KBM-7 (cell line): ENCODE measurements around the gene TRIM9.
"Not testable (repeated sequence)": the region's sequence is repeated elsewhere in the genome, so short reads cannot be mapped to it uniquely, and the experiment has no call there.

ENCODE experiments used
- DNase-seq: peaks from one replicate; pipeline ENCODE4 v3.0.0-alpha.2; 2015
- in situ Hi-C: fragments of 300-500 bp; cut with MboI; formaldehyde crosslinking; loops from 2 replicates; pipeline ENCODE4 v1.14.3; 2020; ENCODE audit warnings: low sequenced_read_pairs, low pct_unique_long_range_greater_than_20kb, mixed read lengths

TRIM9 gene

GRCh38 chr14:50946234-50946935 lies 148.5 kb downstream of the TRIM9 start:
- in situ Hi-C loops: no loop called here

DNA sequence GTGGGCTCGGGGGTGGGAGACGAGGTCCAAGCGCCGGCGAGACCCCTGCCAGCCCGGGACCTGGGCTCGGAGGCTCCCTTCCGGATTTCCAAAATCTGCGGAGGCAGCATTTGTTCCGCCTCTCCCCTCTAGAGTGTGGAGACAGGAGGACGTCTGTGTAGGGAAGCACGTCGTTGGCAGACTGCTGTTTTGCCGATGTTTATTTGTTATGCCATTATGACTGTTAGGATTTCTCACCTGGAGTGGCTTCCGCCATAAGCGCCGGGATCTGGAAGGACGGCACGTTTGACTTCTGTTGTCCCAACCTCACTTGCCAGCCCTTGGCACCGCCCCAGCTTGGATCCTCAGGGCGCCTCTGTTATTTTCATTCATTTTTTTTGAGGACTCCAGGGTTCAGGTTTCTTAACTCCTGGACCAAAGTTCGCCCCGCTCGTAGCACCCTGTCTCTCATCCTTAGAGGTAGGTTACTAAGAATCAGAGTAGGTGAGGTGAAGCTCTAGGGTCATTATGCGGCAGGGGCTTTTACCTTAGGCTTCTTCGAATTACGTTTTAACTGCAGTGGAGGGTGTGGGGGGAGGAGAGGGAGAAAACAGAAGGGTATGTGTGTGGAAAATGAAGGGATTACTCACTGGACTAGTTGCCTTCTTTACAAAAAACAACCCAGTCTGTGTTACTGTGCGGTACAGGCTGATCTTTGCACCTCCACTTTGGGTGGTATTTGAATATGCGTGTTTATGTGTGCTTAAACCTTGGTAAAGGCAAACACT lies 150.1 kb downstream of the TRIM9 start:
- in situ Hi-C loops: no loop called here
- peak; percentile 76 for DNase-seq

More at GRCh38 chr14:50946234-50946935, 148.5 kb downstream of the TRIM9 start:
- no peak for DNase-seq

- peak; percentile 84 for DNase-seq
- in situ Hi-C loops: no loop called here
These were observed 150.8 kb downstream of the TRIM9 start, which contains the start of gene PYGL for GRCh38 chr14:50943943-50944646. Gene PYGL (minus strand): TSS chr14:50944483. CDS start chr14:50944403, 80 bp downstream.

DNA sequence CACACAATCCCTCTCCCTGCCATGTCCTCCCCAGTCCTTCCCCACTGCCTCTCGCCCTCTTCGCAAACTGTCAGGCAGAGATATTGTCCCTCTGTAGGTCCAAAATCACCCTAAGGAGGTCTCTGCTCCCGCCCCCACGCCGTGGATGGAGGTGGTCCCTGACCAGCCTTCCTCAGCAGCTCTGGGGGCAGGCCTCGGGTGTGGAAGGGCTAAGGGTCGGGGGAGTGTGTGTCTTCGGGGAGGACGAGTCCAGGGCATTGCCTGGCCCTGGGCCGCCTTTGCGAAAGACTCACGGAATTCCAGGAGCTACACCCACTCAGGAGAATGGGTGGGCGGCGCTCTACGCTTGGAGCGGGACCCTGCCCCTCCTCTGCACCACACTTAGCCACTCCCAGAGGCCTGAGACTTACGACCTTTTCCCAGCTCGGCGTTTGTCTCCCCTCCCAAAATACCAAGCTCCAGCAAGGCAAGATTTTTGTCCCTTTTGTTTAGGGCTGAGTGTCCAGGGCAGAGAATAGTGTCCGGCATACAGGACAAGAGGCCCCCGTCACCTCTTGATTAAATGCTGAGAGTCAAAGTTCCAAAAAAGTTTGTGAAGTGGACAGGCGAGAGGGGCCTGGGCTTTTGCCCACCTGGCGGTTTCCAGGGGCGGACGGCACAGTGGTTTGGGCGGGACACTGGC lies 151.5 kb downstream of the TRIM9 start:
- DNase-seq: peak; percentile 54
- in situ Hi-C loops: no loop called here

DNA sequence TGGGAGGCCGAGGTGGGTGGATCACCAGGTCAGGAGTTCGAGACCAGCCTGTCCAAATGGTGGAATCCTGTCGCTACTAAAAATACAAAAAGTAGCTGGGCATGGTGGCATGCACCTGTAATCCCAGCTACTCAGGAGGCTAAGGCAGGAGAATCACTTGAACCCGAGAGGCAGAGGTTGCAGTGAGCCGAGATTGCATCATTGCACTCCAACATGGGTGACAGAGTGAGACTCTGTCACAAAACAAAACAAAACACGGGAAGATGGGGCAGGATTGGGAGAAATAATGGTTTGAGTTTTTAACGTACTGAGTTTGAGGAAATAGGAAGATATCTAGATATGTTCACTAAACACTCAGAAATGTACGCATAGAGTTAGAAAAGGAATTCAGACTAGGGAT lies 153.3 kb downstream of the TRIM9 start:
- in situ Hi-C loops, DNase-seq: not testable (repeated sequence)

DNA sequence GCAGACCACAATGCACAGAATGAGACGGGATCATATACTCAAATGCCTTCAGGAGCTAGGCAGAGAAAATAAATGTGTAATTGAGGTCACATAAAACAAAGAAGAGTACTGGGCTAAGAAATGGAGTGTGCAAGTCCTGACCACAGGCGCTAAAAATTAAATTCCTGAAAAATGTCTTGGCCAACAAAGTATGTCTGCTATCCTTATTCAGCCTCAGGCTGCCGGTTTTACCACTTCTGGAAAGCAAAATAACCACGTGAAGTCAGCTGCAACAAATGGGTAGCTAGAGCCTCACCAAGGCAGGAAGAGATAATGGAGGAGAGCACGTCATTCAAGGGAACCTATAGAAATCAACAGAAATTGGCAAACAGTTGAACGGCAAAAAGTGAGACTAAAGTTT lies 153.8 kb downstream of the TRIM9 start:
- in situ Hi-C loops: no loop called here
- peak; percentile 20 for DNase-seq

- no peak for DNase-seq
- in situ Hi-C loops: no loop called here
These were observed 157.1 kb downstream of the TRIM9 start for GRCh38 chr14:50937800-50938199.

DNA sequence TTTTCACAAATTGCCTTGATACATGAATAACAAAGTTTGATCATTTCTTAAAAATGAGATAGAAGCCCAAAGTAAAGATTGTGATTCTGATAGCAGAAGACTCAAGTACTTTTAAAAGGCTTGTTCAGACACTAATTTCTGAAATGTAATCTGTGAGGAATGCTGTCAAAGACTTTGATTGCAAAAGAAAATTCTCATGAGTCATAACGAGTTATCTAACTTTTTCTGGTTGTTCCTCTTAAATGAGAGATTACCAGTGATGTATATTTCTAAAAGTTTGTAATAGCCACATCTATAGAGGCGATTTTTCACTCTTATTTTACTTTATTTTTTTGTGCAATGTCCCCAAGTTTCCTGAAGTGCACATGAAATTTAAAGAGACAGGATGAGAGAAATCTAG lies 157.6 kb downstream of the TRIM9 start:
- in situ Hi-C loops: no loop called here
- DNase-seq: no peak

DNA sequence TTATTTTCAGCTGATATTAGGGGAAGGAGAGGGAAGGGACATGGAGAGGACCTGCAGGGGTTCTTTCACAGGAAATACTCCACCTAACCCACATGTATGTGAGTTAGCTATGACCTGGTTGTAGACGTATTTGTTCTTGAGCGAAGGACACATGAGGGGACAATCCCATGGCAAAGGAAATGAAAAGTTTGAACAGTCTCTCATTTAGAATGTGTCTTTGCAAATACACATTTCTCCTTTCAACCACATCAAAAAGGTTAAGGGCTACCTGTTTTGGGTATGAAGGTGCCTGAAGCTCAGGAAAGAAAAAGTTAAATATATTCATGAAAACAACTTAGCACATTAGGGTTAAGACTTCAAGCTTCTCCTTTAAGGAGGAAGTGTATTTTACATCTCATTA lies 158.0 kb downstream of the TRIM9 start:
- DNase-seq: no peak
- in situ Hi-C loops: no loop called here

DNA sequence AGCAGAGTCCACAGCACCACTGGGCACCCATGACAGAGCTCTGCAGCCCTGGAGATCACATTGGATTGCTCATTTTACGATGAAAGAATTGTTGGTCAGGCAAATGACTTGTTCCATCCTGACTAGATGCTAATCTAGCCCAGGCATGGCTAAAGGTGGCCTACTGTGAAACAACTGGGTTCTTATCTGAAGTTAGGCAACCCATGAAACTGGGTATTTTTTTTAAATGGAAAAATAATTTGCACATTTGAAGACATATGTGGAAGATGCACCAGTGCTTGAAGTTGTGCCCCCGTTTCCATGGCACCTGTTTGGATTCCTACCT lies 158.9 kb downstream of the TRIM9 start:
- no peak for DNase-seq
- in situ Hi-C loops: no loop called here

GRCh38 chr14:50935126-50936015 lies 159.5 kb downstream of the TRIM9 start:
- in situ Hi-C loops: no loop called here
- DNase-seq: no peak

- DNase-seq: peak; percentile 30
- in situ Hi-C loops: no loop called here
These were observed 162.1 kb downstream of the TRIM9 start for GRCh38 chr14:50932592-50933495.

- in situ Hi-C loops: no loop called here
- no peak for DNase-seq
These were observed 162.7 kb downstream of the TRIM9 start for GRCh38 chr14:50932156-50932555.

- in situ Hi-C loops: no loop called here
- no peak for DNase-seq
These were observed 163.3 kb downstream of the TRIM9 start for GRCh38 chr14:50931559-50931958.

- no peak for DNase-seq
- in situ Hi-C loops: no loop called here
These were observed 165.4 kb downstream of the TRIM9 start for GRCh38 chr14:50929506-50929905.

GRCh38 chr14:50928002-50928635 lies 166.8 kb downstream of the TRIM9 start:
- in situ Hi-C loops: no loop called here
- peak; percentile 87 for DNase-seq

- in situ Hi-C loops: no loop called here
- peak; percentile 92 for DNase-seq
These were observed 168.0 kb downstream of the TRIM9 start for GRCh38 chr14:50926851-50927386.
